NOMO-1 (cell line): ENCODE measurements around the gene ISM2.
"Not testable (repeated sequence)": the region's sequence is repeated elsewhere in the genome, so short reads cannot be mapped to it uniquely, and the experiment has no call there.

ENCODE experiments used
- DNase-seq, 2 experiments: peaks; one replicate each; lab custom pipeline; 2025; ENCODE audit not compliant: unreplicated experiment in 2 of 2; lab: John Stamatoyannopoulos, UW

The ISM2 gene

DNA sequence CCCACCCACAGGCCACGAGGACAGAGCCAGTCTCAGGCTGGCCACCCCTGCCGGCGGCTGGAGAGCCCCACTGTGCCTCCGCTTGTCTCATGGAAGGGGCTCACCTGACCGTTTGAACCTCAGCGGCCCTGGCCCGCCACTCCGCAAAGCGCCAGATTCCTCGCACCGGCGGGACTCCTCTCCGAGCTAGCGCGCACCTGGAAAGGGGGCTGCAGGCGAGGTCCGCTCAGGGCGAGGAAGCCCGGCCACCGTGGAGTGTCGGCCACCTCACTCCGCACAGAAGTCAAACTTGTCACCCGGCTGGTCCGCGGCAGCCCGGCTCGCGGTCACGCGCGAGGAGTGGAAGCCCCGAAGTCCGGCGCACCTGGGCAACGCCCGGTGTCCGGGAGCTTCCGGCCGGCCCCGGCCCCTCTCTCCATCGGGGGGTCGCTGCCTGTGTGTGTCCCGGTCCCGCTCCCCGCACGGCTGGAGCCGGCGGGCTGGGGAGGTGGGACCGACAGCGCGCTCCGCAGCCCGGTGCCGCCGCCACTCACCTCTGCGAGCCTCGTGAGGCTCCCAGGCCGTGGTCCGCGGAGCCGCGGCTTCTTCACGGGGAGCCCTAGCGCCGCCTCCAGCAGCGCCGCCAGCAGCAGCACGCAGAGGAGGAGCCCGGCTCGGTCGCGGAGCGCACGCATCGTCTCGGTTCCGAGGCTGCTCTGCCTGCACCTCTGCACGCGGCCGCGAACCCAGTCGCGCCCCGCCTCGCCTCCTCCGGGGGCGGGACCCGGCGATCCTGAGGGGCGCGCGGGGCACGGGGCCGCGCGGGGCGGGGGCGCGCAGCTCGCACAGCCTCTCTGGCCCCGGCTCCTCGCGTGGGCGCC, at the start of gene ISM2:
Gene ISM2 (minus strand): TSS at position 697 of the 860 bp plus-strand sequence. CDS start 23 bp downstream, at position 674.
- peak; percentile 18 to 19 for DNase-seq

DNA sequence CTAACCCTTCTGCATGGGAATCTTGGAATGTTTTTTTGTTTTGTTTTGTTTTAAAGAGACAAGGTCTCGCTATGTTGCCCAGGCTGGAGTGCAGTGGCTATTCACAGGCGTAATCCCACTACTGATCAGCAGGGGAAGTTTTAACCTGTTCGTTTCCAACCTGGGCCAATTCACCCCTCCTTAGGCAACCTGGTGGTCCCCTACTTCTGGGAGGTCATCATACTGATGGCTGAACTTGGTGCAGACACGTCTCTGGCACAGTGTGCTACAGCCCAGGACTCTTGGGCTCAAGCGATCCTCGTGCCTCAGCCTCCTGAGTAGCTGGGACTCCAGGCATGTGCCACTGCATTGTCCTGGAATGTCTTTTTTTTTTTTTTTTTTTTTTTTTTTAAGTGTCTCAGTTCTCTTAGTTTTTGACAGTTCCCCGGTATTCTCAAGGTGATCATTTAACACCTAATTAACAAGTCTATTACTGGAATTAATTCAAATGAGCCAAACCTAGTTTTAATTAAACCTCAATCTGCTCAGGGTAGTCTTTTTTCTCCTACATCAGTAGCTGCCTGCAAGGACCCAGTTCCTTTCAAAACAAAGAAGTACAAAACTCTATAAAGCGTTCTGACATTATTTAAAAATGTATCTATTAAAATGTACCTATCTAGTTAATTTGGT, 49.0 kb upstream of the ISM2 start:
- DNase-seq = no peak

DNA sequence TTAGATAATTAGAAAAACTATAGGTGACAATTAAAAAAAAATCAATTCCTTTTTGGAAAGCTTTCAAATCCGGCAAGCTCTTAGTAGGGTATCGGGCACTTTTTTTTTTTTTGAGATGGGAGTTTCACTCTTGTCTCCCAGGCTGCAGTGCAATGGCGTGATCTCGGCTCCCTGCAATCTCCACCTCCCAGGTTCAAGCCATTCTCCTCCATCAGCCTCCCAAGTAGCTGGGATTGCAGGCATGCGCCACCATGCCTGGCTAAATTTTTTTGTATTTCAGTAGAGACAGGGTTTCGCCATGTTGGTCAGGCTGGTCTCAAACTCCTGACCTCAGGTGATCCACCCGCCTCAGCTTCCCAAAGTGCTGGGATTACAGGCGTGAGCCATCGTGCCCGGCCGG, 46.6 kb upstream of the ISM2 start:
- not testable (repeated sequence) for DNase-seq

GRCh38 chr14:77544571-77544970, 46.0 kb upstream of the ISM2 start:
- DNase-seq = no peak

DNA sequence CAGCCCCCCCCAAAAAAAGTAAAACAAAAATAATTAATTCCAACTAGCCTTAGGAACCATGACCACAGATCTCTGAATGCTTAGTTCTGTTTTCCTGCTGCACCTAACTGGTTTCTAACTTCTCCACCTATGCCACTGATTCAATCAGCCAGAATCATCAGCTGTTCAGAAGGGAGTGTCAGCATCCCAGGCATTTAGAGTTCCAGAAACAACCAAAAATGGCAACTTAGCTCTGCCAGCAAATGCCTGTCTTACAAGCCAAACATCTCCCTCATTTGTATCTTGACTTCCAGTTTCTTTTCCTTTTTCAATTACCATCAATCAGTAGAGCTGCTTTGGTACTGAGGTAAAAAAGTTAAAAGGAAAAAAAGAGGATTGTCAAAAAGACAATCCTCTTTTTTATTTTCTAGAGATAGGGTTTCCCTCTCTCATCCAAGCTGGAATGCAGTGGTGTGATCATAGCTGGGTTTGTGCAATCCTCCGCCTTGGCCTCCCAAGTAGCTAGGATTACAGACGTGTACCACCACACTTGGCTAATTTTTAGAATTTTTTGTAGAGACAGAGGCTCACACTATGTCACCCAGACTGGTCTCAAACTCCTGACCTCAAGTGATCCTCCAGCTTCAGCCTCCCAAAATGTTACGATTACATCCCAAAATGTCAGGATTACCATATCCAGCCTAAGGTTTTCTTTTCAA, 45.2 kb upstream of the ISM2 start:
- no peak for DNase-seq

- no peak for DNase-seq
Measured at GRCh38 chr14:77543240-77543551, 44.6 kb upstream of the ISM2 start.

DNA sequence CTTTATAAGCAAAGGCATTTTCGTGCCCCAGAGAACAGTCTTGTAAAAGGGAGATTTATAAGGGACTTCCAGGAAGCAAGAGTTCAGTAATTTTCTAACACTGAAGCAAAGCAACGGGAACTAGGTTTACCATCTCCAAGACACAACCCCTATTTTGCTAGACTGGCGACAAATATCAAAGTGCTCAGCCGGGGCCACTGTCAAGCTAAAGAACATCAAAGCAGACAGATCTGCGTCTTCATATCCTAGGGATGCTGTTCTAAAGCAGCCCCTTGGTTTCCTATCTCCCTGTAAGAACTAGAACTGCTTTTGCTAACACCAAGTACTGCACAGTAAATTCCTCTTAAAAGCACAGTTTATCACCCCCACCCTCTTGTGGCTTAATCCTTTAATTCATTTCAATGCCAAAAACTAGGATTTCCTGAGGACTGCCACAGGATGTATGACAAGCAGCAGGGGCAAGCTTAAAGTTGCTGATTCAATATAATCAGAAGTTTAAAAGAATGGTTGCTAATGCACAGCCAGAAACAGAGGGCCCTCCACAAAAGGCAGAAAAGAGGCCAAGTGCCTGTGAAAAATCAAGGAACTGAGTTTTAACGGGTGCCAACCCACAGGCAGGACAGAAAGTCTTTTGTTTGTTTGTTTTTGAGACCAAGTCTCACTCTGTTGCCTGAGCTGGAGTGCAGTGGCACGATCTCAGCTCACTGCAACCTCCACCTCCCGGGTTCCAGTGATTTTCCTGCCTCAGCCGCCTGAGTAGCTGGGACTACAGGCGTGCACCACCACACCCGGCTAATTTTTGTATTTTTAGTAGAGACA, 44.0 kb upstream of the ISM2 start:
- no peak for DNase-seq

DNA sequence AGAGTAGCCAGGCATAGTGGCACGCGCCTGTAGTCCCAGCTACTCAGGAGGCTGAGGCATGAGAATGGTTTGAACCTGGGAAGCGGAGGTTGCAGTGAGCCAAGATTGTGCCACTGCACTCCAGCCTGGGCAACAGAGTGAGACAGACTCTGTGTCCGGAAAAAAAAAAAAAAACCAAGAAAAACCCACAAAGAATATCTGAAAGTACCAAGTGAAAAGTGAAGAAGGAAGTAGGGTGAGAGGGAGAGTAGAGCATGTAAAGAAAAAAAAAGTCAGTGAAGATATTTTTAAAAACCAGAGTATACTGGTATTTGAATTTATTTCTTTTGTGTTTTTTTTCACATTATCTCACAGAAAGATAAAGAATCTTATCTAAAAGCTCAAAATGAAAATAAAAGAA, 43.3 kb upstream of the ISM2 start:
- DNase-seq = no peak

- not testable (repeated sequence) for DNase-seq
Measured at GRCh38 chr14:77536951-77537350, 38.3 kb upstream of the ISM2 start.

DNA sequence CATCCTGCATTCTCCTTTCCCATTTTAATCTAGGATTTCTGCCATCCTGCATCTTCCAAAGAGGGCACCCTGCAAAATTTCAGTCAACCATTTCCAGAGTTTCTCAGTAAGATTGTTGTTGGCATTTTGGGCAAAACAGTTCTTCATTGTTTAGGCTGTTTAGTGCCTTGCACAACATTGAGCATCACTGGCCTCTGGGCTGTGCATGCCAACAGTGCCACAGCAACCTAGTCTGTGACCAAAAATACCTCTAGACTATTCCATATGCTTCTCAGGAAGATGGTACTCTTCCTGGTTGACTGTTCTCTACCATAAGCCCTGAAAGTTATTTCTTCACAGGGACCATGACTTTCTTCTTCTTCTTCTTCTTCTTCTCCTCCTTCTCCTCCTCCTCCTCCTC, 32.5 kb upstream of the ISM2 start:
- DNase-seq = no peak

DNA sequence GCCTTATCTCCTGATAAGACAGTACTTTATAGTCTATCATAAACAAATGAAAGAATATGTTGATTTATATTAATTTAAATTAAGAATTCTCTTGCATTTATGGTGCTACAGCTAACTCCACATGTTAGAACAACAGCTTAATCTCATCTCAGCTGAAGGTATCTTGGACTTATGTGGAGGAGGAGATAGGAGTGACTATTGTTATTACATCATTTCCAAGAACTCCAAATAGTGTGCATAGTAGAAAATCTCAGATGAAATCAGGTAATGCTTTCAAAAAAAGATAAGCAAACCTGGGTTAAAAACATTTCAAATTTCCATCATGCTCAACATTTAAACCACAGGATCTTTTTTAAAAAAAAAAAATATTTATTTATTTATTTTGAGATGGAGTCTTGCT, 31.3 kb upstream of the ISM2 start:
- DNase-seq = no peak

- DNase-seq = no peak
Measured at GRCh38 chr14:77529213-77529612, 30.6 kb upstream of the ISM2 start.

DNA sequence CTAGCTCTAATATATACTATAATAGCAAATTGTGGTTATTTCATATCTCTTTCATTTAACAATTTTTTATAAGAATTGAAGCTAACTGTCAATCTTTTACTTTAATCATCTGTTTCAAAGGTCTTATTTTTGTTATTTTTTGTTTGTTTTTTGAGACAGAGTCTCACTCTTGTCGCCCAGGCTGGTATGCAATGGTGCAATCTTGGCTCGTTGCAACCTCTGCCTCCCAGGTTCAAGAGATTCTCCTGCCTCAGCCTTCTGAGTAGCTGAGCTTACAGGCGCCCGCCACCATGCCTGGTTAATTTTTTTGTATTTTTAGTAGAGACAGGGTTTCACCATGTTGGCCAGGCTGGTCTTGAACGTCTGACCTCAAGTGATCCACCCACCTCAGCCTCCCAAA, 30.1 kb upstream of the ISM2 start:
- DNase-seq = not testable (repeated sequence)

DNA sequence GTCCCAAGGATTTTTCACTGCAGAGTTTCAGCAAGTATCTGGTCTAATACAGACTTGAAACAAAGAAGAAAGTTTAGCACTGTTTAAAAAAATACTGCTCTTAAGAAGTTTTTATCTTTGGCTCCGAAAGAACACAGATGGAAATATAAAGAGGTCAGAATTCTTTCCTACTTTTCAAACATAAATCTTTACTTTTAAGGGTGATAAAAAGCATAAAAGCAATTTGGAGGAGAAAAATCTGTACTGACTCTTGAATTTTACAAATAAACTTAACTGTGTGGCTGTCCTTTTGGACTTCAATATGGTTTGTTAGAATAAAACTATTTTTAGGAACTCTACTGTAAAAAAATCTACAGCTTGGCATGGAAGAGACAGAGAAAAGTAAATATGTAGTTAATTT, 27.6 kb upstream of the ISM2 start:
- DNase-seq = no peak

GRCh38 chr14:77524536-77524935, 25.9 kb upstream of the ISM2 start:
- no peak for DNase-seq

DNA sequence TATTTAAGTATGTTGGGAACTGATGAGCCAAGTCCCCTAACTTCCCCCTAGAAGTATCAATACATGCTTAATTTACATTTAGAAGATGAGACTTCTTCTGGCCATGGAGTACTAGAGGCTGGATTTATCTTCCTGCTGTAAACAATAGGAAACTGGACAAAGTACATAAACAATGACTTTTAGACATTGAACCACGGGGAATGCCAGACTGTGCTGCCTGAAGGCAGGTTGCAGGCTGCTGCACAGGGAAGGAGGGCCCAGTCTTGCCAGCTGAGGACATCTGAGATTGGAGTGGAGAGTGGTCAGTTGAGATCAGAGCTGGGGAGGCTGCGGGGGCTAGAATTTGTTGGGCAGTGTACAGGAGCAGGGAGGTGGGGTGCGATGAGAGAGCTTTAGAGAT, 24.5 kb upstream of the ISM2 start:
- no peak for DNase-seq

GRCh38 chr14:77520555-77520954, 21.9 kb upstream of the ISM2 start:
- no peak for DNase-seq

DNA sequence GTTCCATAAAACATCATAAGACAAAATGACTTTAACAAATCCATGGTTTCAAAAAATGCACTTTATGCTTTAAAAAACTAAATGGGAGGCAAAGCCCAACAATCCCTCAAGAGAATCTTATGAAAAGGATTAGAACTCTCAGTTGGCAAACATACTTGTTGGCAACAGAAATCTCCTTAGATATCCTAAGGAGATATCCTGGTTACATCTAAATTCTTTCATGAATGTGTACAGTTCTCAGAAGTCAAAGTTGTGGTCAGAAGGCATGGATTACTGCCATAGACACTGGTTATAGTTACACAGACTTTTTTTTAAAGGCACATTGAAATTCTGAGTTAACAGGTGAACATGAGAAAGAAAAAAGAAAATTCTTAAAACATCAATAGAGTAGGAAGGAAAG, 17.5 kb upstream of the ISM2 start:
- DNase-seq = no peak

- DNase-seq = no peak
Measured at GRCh38 chr14:77511486-77512162, 13.0 kb upstream of the ISM2 start.

GRCh38 chr14:77509366-77509765, 10.8 kb upstream of the ISM2 start:
- DNase-seq = no peak
